A673 (cell line): Measurements from ENCODE around the gene GPR62.

Experiments
- EZH2 ChIP-seq: fragments of 200-600 bp; sonication (generic); IDR thresholded peaks from 2 replicates; pipeline ENCODE4 v1.6.1; 2017; ENCODE audit warnings: borderline replicate concordance, low read depth, mild to moderate bottlenecking, mixed read lengths, antibody characterized with exemption, low read length; ENCODE audit not compliant: poor library complexity, severe bottlenecking
- TF ChIP-seq, protein P1 (sequence below): fragments of 300-800, 200-600 bp; sonication (generic); conservative IDR thresholded peaks from 2 replicates; pipeline ENCODE4 v1.5.1; 2017; ENCODE audit warnings: low read depth, mild to moderate bottlenecking, antibody characterized with exemption, low read length, moderate library complexity, mixed read lengths

DNA sequence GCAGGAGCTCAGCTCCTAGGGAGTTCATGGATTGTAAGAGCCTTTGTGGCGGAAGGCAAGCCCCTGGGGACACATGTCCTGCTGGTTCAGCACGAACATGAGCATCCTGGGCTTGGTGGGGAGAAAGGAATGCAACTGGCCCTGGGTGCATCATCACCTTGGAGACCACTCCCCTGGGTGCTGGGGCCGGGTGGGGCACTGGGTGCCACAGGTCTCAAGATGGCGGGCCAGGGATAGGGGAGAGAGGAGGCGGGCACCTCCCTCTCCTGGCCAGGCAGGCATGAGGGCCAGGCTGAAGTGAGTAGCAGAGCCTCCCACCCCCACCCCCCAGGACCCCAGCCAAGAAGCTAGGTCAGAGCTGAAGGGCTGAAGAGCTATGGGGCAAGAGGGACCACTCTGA, 11.3 kb downstream of the GPR62 start:
- TF ChIP-seq, protein P1, sequence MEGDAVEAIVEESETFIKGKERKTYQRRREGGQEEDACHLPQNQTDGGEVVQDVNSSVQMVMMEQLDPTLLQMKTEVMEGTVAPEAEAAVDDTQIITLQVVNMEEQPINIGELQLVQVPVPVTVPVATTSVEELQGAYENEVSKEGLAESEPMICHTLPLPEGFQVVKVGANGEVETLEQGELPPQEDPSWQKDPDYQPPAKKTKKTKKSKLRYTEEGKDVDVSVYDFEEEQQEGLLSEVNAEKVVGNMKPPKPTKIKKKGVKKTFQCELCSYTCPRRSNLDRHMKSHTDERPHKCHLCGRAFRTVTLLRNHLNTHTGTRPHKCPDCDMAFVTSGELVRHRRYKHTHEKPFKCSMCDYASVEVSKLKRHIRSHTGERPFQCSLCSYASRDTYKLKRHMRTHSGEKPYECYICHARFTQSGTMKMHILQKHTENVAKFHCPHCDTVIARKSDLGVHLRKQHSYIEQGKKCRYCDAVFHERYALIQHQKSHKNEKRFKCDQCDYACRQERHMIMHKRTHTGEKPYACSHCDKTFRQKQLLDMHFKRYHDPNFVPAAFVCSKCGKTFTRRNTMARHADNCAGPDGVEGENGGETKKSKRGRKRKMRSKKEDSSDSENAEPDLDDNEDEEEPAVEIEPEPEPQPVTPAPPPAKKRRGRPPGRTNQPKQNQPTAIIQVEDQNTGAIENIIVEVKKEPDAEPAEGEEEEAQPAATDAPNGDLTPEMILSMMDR, result no peak
- TF ChIP-seq EZH2, result no peak
